IPS-20b (cell line): ENCODE data around the gene TMC1.
"Not testable (repeated sequence)": the region's sequence is repeated elsewhere in the genome, so short reads cannot be mapped to it uniquely, and the experiment has no call there.

ENCODE experiments used
- H3K27ac ChIP-seq: one replicate; pipeline ENCODE4 v1.5.1; 2013; ENCODE audit warnings: low read length
- H3K27me3 ChIP-seq: 2 replicates; pipeline ENCODE4 v1.6.1; 2013; ENCODE audit warnings: mild to moderate bottlenecking, low read length, inconsistent platforms; ENCODE audit not compliant: insufficient read depth
- H3K36me3 ChIP-seq: 2 replicates; pipeline ENCODE4 v1.6.1; 2013; ENCODE audit warnings: low read depth, mild to moderate bottlenecking, inconsistent platforms, low read length, moderate library complexity; ENCODE audit not compliant: insufficient read depth
- H3K4me1 ChIP-seq: 2 replicates; pipeline ENCODE4 v1.6.1; 2013; ENCODE audit warnings: mild to moderate bottlenecking, control low read depth, inconsistent platforms, low read length, moderate library complexity; ENCODE audit not compliant: insufficient read depth
- H3K4me3 ChIP-seq: 2 replicates; pipeline ENCODE4 v1.5.1; 2013; ENCODE audit warnings: mild to moderate bottlenecking, low read length, inconsistent platforms
- H3K9ac ChIP-seq: 2 replicates; pipeline ENCODE4 v1.6.1; 2013; ENCODE audit warnings: low read depth, mild to moderate bottlenecking, inconsistent platforms, low read length, moderate library complexity
- H3K9me3 ChIP-seq: 2 replicates; pipeline ENCODE4 v1.6.1; 2013; ENCODE audit warnings: mild to moderate bottlenecking, low read depth, low read length, inconsistent platforms; ENCODE audit not compliant: insufficient read depth

Gene TMC1

GRCh38 chr9:72521416-72521815 is at the start of gene TMC1:
TSS of gene TMC1 (plus strand) at chr9:72521608. CDS start at chr9:72648649, 127,041 bp downstream.
- H3K9me3 ChIP-seq, H3K36me3 ChIP-seq, H3K4me3 ChIP-seq, H3K27me3 ChIP-seq, H3K4me1 ChIP-seq, H3K9ac ChIP-seq, H3K27ac ChIP-seq: not testable (repeated sequence)

- Histone ChIP-seq H3K4me3 (no peak overlapping the region), H3K9me3 (no peaks in the 10 kb centered on the region), H3K27me3 (no peaks in the 10 kb centered on the region), H3K27ac (no peak overlapping the region), H3K4me1 (peaks cover 8% of the 10 kb centered on the region; the same call in 1 of the 2 replicates), H3K36me3 (no peaks in the 10 kb centered on the region), H3K9ac (no peak overlapping the region)
These were observed 47.7 kb upstream of the TMC1 start for GRCh38 chr9:72473474-72474261.

- no peak overlapping the region for H3K27ac ChIP-seq
- H3K9ac ChIP-seq: no peak overlapping the region
- peaks cover 8% of the 10 kb centered on the region; the same call in 1 of the 2 replicates for H3K4me1 ChIP-seq
- H3K4me3 ChIP-seq: no peak overlapping the region
- H3K27me3 ChIP-seq: no peaks in the 10 kb centered on the region
- no peaks in the 10 kb centered on the region for H3K36me3 ChIP-seq
- H3K9me3 ChIP-seq: no peaks in the 10 kb centered on the region
These were observed 46.7 kb upstream of the TMC1 start for GRCh38 chr9:72474676-72475075.

- Histone ChIP-seq H3K36me3 (no peaks in the 10 kb centered on the region), H3K4me3 (no peak overlapping the region), H3K27me3 (no peaks in the 10 kb centered on the region), H3K9ac (no peak overlapping the region), H3K4me1 (peaks cover 8% of the 10 kb centered on the region; the same call in 1 of the 2 replicates), H3K27ac (no peak overlapping the region), H3K9me3 (no peaks in the 10 kb centered on the region)
These were observed 45.3 kb upstream of the TMC1 start for GRCh38 chr9:72476100-72476499.

- no peak overlapping the region for H3K9ac ChIP-seq
- peaks cover 8% of the 10 kb centered on the region; the same call in 1 of the 2 replicates for H3K4me1 ChIP-seq
- H3K4me3 ChIP-seq: no peak overlapping the region
- H3K9me3 ChIP-seq: no peaks in the 10 kb centered on the region
- H3K27ac ChIP-seq: no peak overlapping the region
- H3K27me3 ChIP-seq: no peaks in the 10 kb centered on the region
- H3K36me3 ChIP-seq: no peaks in the 10 kb centered on the region
These were observed 44.6 kb upstream of the TMC1 start for GRCh38 chr9:72476617-72477437.

- H3K9ac ChIP-seq: no peak overlapping the region
- no peak overlapping the region for H3K27ac ChIP-seq
These were observed 43.4 kb upstream of the TMC1 start for GRCh38 chr9:72477930-72478518.

GRCh38 chr9:72478966-72479365 is 42.4 kb upstream of the TMC1 start:
- Histone ChIP-seq H3K27ac (no peak overlapping the region), H3K4me1 (peaks cover 8% of the 10 kb centered on the region; the same call in 1 of the 2 replicates), H3K9ac (no peak overlapping the region)

More at GRCh38 chr9:72477930-72478518, 43.4 kb upstream of the TMC1 start:
- Histone ChIP-seq H3K4me1 (peaks cover 8% of the 10 kb centered on the region; the same call in 1 of the 2 replicates), H3K36me3 (no peaks in the 10 kb centered on the region), H3K9me3 (no peaks in the 10 kb centered on the region), H3K27me3 (no peaks in the 10 kb centered on the region), H3K4me3 (no peak overlapping the region)

GRCh38 chr9:72480261-72480660 is 41.1 kb upstream of the TMC1 start:
- not testable (repeated sequence) for H3K36me3 ChIP-seq, H3K9me3 ChIP-seq, H3K9ac ChIP-seq, H3K27ac ChIP-seq, H3K4me3 ChIP-seq, H3K4me1 ChIP-seq, H3K27me3 ChIP-seq

More at GRCh38 chr9:72478966-72479365, 42.4 kb upstream of the TMC1 start:
- Histone ChIP-seq H3K4me3 (no peak overlapping the region), H3K36me3 (no peaks in the 10 kb centered on the region), H3K9me3 (no peaks in the 10 kb centered on the region), H3K27me3 (no peaks in the 10 kb centered on the region)

GRCh38 chr9:72480921-72481320 is 40.5 kb upstream of the TMC1 start:
- Histone ChIP-seq H3K4me3 (no peak overlapping the region), H3K4me1 (peaks cover 8% of the 10 kb centered on the region; the same call in 1 of the 2 replicates), H3K27ac (no peak overlapping the region), H3K36me3 (no peaks in the 10 kb centered on the region), H3K27me3 (no peaks in the 10 kb centered on the region), H3K9me3 (no peaks in the 10 kb centered on the region), H3K9ac (no peak overlapping the region)

- H3K27ac ChIP-seq: no peak overlapping the region
- no peaks in the 10 kb centered on the region for H3K9me3 ChIP-seq
- H3K4me3 ChIP-seq: no peak overlapping the region
- H3K4me1 ChIP-seq: peaks cover 4% of the 10 kb centered on the region; the same call in 1 of the 2 replicates
- H3K36me3 ChIP-seq: no peaks in the 10 kb centered on the region
- H3K27me3 ChIP-seq: no peaks in the 10 kb centered on the region
- no peak overlapping the region for H3K9ac ChIP-seq
These were observed 35.4 kb upstream of the TMC1 start for GRCh38 chr9:72485821-72486593.

GRCh38 chr9:72486594-72486955 is 34.8 kb upstream of the TMC1 start:
- H3K27me3 ChIP-seq: no peaks in the 10 kb centered on the region
- H3K36me3 ChIP-seq: no peaks in the 10 kb centered on the region
- no peak overlapping the region for H3K9ac ChIP-seq
- H3K9me3 ChIP-seq: no peaks in the 10 kb centered on the region
- peaks cover 4% of the 10 kb centered on the region; the same call in 1 of the 2 replicates for H3K4me1 ChIP-seq
- no peak overlapping the region for H3K27ac ChIP-seq
- H3K4me3 ChIP-seq: no peak overlapping the region
